ENCODE data around the gene RSPRY1.

The RSPRY1 gene

GRCh38 chr16:57225978-57226377 is 39.8 kb downstream of the RSPRY1 start:
- no peak for DNase-seq

GRCh38 chr16:57226701-57227621 is 40.8 kb downstream of the RSPRY1 start:
- DNase-seq, result no peak

GRCh38 chr16:57229079-57229478 is 43.0 kb downstream of the RSPRY1 start:
- DNase-seq, result no peak

- no peak for DNase-seq
Observed at GRCh38 chr16:57231821-57232350, 45.8 kb downstream of the RSPRY1 start.

GRCh38 chr16:57233944-57234706 is 48.0 kb downstream of the RSPRY1 start:
- no peak for DNase-seq

- DNase-seq, result no peak
Observed at GRCh38 chr16:57234707-57235092, 48.6 kb downstream of the RSPRY1 start.

GRCh38 chr16:57235128-57236021 is 49.2 kb downstream of the RSPRY1 start:
- DNase-seq, result peak; percentile 58

GRCh38 chr16:57236022-57236350 is 49.9 kb downstream of the RSPRY1 start:
- DNase-seq, result no peak

GRCh38 chr16:57238682-57239081 is 52.6 kb downstream of the RSPRY1 start:
- no peak for DNase-seq

- no peak for DNase-seq
Observed at GRCh38 chr16:57239107-57239506, 53.0 kb downstream of the RSPRY1 start.

GRCh38 chr16:57240851-57241250 is 54.7 kb downstream of the RSPRY1 start:
- no peak for DNase-seq

- no peak for DNase-seq
Observed at GRCh38 chr16:57242650-57243049, 56.5 kb downstream of the RSPRY1 start.

GRCh38 chr16:57244463-57244766 is 58.3 kb downstream of the RSPRY1 start:
- DNase-seq, result no peak

- peak; percentile 94 for DNase-seq
Observed at GRCh38 chr16:57244767-57245471, 58.8 kb downstream of the RSPRY1 start, which contains the start of gene ARL2BP. Gene ARL2BP, plus strand, starts transcription at chr16:57245259. Its CDS starts 109 bp downstream, at chr16:57245368.

GRCh38 chr16:57245472-57246113 is 59.5 kb downstream of the RSPRY1 start:
- DNase-seq, result no peak

- DNase-seq, result no peak
Observed at GRCh38 chr16:57251352-57251751, 65.2 kb downstream of the RSPRY1 start.

GRCh38 chr16:57252148-57252721 is 66.1 kb downstream of the RSPRY1 start:
- DNase-seq, result no peak

GRCh38 chr16:57253466-57253865 is 67.3 kb downstream of the RSPRY1 start:
- no peak for DNase-seq

GRCh38 chr16:57255686-57256415 is 69.7 kb downstream of the RSPRY1 start:
- DNase-seq, result no peak

GRCh38 chr16:57256601-57257395 is 70.7 kb downstream of the RSPRY1 start:
- DNase-seq, result no peak

All from NCI-H1436 (cell line).